Measurements from ENCODE around the gene RICTOR. TPM values are rescaled to one million over a fixed set of nuclear protein-coding genes. Genes with fewer than 3 reads are reported as not detected.

The RICTOR gene
- total RNA-seq, 4 donors from 2014 or later: 24.0 to 46.1 (median 31.9) TPM

DNA sequence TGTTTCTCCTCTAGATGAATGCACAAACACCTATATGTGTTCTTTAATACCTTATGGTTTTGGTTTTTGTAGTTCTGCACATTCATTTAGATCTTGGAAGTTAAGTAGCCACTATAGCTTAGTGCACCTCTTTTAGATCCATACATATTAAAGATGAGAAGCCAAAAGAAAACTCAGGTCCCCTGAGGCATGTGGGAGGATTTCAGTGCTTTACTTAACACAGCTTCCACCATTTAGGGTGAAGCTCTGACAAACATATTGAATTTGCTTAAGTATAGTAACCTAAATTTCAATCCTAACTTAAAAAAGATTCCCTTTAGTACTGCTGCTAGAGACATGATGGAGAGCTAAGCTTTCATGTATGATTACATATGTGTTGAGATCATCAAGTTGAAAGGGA, 25.6 kb upstream of the RICTOR start:
- ATAC-seq: no peak
- Histone ChIP-seq H3K36me3 (no peaks in the 10 kb centered on the region), H3K9me3 (no peaks in the 10 kb centered on the region), H3K27me3 (no peaks in the 10 kb centered on the region), H3K27ac (no peak overlapping the region), H3K4me3 (no peak overlapping the region), H3K4me1 (no peaks in the 10 kb centered on the region)
- TF ChIP-seq POLR2A (IDR thresholded peaks at IDR 0.05) (no peak), POLR2AphosphoS5 (IDR thresholded peaks at IDR 0.05) (no peak), CTCF (IDR thresholded peaks at IDR 0.05) (no peak), EP300 (IDR thresholded peaks at IDR 0.05) (no peak)

- H3K27ac ChIP-seq: no peak overlapping the region
- H3K4me1 ChIP-seq: no peaks in the 10 kb centered on the region
- H3K36me3 ChIP-seq: no peaks in the 10 kb centered on the region
- no peak overlapping the region for H3K4me3 ChIP-seq
- peaks cover 0 to 11% (median 0%) of the 10 kb centered on the region in 3 donors for H3K9me3 ChIP-seq
- H3K27me3 ChIP-seq: no peaks in the 10 kb centered on the region
- ATAC-seq: no peak
- no peak for TF ChIP-seq EP300 (IDR thresholded peaks at IDR 0.05)
- no peak for TF ChIP-seq POLR2AphosphoS5 (IDR thresholded peaks at IDR 0.05)
- no peak for TF ChIP-seq POLR2A (IDR thresholded peaks at IDR 0.05)
- TF ChIP-seq CTCF (IDR thresholded peaks at IDR 0.05): no peak
- WGBS, 2 donors (ENCODE audit: low coverage in 1 of 2): 16 to 45% methylated on average over 1 of the region's 1 CpG
Observed at GRCh38 chr5:39093352-39093751, 19.2 kb upstream of the RICTOR start.

- no peak overlapping the region for H3K27ac ChIP-seq
- no peaks in the 10 kb centered on the region for H3K27me3 ChIP-seq
- no peak overlapping the region for H3K4me3 ChIP-seq
- no peaks in the 10 kb centered on the region for H3K36me3 ChIP-seq
- H3K4me1 ChIP-seq: no peaks in the 10 kb centered on the region
- WGBS, 2 donors (ENCODE audit: low coverage in 1 of 2): 32 to 42% methylated on average over 3 to 4 of the region's 4 CpGs
- H3K9me3 ChIP-seq: peaks cover 0 to 11% (median 0%) of the 10 kb centered on the region in 3 donors
- TF ChIP-seq CTCF (IDR thresholded peaks at IDR 0.05) (no peak), EP300 (IDR thresholded peaks at IDR 0.05) (no peak), POLR2A (IDR thresholded peaks at IDR 0.05) (no peak), POLR2AphosphoS5 (IDR thresholded peaks at IDR 0.05) (no peak)
- ATAC-seq: no peak
Observed at GRCh38 chr5:39092581-39093351, 18.6 kb upstream of the RICTOR start.

- TF ChIP-seq POLR2A (IDR thresholded peaks at IDR 0.05): no peak
- no peak for TF ChIP-seq CTCF (IDR thresholded peaks at IDR 0.05)
- no peak for TF ChIP-seq EP300 (IDR thresholded peaks at IDR 0.05)
- no peak for TF ChIP-seq POLR2AphosphoS5 (IDR thresholded peaks at IDR 0.05)
- peaks cover 0 to 11% (median 0%) of the 10 kb centered on the region in 3 donors for H3K9me3 ChIP-seq
- no peak for ATAC-seq
- WGBS, 2 donors (ENCODE audit: low coverage in 1 of 2): 81 to 91% methylated on average over 5 to 7 of the region's 7 CpGs
- no peak overlapping the region for H3K4me3 ChIP-seq
- no peaks in the 10 kb centered on the region for H3K4me1 ChIP-seq
- H3K27me3 ChIP-seq: no peaks in the 10 kb centered on the region
- H3K27ac ChIP-seq: no peak overlapping the region
- H3K36me3 ChIP-seq: no peaks in the 10 kb centered on the region
Observed at GRCh38 chr5:39091940-39092580, 17.9 kb upstream of the RICTOR start.

DNA sequence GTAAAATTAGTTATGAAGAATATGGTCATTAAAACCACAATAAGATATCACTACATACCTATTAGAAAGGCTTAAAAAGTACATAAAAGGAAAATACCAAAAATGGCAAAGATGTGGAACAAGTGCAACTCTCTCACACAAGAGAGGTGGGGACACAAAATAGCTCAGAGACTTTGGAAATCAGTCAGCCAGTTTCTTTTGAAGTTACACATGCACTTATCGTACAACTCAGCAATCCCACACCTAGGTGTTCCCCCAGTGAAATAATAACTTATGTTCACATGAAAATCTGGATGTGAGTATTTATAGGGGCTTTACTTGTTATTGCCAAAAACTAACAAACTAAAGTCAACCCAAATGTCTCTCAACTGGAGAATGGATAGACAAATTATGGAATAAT, 9.8 kb upstream of the RICTOR start:
- H3K4me1 ChIP-seq: peaks cover 0 to 9% (median 0%) of the 10 kb centered on the region in 3 donors
- no peaks in the 10 kb centered on the region for H3K9me3 ChIP-seq
- no peak for TF ChIP-seq POLR2AphosphoS5 (IDR thresholded peaks at IDR 0.05)
- no peak for TF ChIP-seq POLR2A (IDR thresholded peaks at IDR 0.05)
- TF ChIP-seq EP300 (IDR thresholded peaks at IDR 0.05): no peak
- no peak for TF ChIP-seq CTCF (IDR thresholded peaks at IDR 0.05)
- 83 to 95% methylated on average over 1 of the region's 1 CpG for WGBS, 2 donors (ENCODE audit: low coverage in 1 of 2)
- ATAC-seq: no peak
- no peaks in the 10 kb centered on the region for H3K27me3 ChIP-seq
- H3K4me3 ChIP-seq: no peak overlapping the region
- H3K36me3 ChIP-seq: no peaks in the 10 kb centered on the region
- no peak overlapping the region for H3K27ac ChIP-seq
